Thoracic aorta (tissue), 2 donors: ENCODE measurements around the gene CRX. TPM values are rescaled to one million over a fixed set of nuclear protein-coding genes. Genes with fewer than 3 reads are reported as not detected.

ENCODE experiments used
- ATAC-seq: fragments of 150-250 bp; one replicate; pipeline ENCODE4 v1.8.0; 2017; ENCODE audit warnings: low read depth; ENCODE audit not compliant: insufficient number of reproducible peaks, low FRiP score
- DNase-seq: peaks from one replicate; pipeline ENCODE4 v3.0.0-alpha.2; 2020; ENCODE audit warnings: low spot score
- H3K27ac ChIP-seq, 2 donors: fragments of 200-600 bp; sonication (generic); 1 replicate in 1 of 2; 2 replicates in 1 of 2; pipeline ENCODE4 v1.5.1; 2016; ENCODE audit warnings: mild to moderate bottlenecking in 2 of 2, moderate library complexity in 2 of 2
- H3K27me3 ChIP-seq: fragments of 200-600 bp; sonication (generic); replicated peaks from 2 replicates; pipeline ENCODE4 v1.6.0; 2016; ENCODE audit warnings: mild to moderate bottlenecking; ENCODE audit not compliant: insufficient read depth
- H3K36me3 ChIP-seq: fragments of 200-600 bp; sonication (generic); one replicate; pipeline ENCODE4 v1.5.1; 2016
- H3K4me1 ChIP-seq, 2 donors: fragments of 200-600 bp; sonication (generic); 1 replicate in 1 of 2; 2 replicates in 1 of 2; pipeline versions ENCODE4 v1.5.1 to v1.6.0; 2016; ENCODE audit warnings: low read depth in 2 of 2, mild to moderate bottlenecking in 1 of 2; ENCODE audit not compliant: control insufficient read depth in 1 of 2
- H3K4me3 ChIP-seq: fragments of 200-600 bp; sonication (generic); 2 replicates; pipeline ENCODE4 v1.5.1; 2016; ENCODE audit warnings: mild to moderate bottlenecking
- H3K9me3 ChIP-seq: fragments of 200-600 bp; sonication (generic); 2 replicates; pipeline ENCODE4 v1.5.1; 2016
- CTCF ChIP-seq: fragments of 200-600 bp; sonication (generic); IDR thresholded peaks from one replicate; pipeline ENCODE4 v1.5.1; 2019; ENCODE audit warnings: antibody characterized with exemption
- total RNA-seq, 2 donors: library from RNA; depleted of rRNA; stranded (reverse); fragments of >200 nt; gene quantifications; one replicate each; pipeline versions ENCODE4 v1.1.0 to v1.2.3, GENCODE V29; 2016

CRX gene
- total RNA-seq, 2 donors from 2014 or later = not detected

DNA sequence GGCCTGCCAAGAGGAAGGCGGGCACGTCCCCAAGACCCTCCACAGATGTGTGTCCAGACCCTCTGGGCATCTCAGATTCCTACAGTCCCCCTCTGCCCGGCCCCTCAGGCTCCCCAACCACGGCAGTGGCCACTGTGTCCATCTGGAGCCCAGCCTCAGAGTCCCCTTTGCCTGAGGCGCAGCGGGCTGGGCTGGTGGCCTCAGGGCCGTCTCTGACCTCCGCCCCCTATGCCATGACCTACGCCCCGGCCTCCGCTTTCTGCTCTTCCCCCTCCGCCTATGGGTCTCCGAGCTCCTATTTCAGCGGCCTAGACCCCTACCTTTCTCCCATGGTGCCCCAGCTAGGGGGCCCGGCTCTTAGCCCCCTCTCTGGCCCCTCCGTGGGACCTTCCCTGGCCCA, 17.7 kb downstream of the CRX start:
- no peak for DNase-seq
- Histone ChIP-seq H3K9me3 (no peaks in the 10 kb centered on the region), H3K4me1 (no peaks in the 10 kb centered on the region), H3K4me3 (no peak overlapping the region), H3K27me3 (no peaks in the 10 kb centered on the region), H3K36me3 (no peaks in the 10 kb centered on the region), H3K27ac (no peak overlapping the region)
- ATAC-seq = no peak
- no peak for TF ChIP-seq CTCF

- Histone ChIP-seq H3K9me3 (no peaks in the 10 kb centered on the region), H3K36me3 (no peaks in the 10 kb centered on the region), H3K27ac (no peak overlapping the region), H3K4me1 (no peaks in the 10 kb centered on the region), H3K27me3 (no peaks in the 10 kb centered on the region), H3K4me3 (no peak overlapping the region)
- DNase-seq = no peak
- no peak for TF ChIP-seq CTCF
- ATAC-seq = no peak
Observed at GRCh38 chr19:47839913-47840312, 18.2 kb downstream of the CRX start.

DNA sequence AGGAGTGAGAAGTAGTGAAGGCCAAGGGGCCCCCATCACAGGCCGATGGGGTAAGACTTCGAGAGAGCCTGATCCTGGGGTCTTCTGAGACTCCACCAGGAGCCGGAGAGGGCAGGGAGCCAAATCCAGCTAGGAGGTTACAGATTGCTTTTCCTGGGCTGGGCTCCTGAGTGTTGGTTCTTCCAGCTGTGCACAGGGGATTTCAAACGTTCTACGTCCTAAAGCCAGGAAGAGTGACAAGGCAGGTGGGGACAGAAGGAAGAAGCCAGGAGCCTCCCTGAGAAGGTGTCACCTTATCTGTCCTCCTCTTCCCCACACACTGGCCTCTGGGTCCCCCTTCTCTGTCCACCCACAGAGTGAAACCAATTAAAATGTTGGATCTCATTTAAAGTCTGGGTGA, 21.2 kb downstream of the CRX start:
- ATAC-seq = no peak
- Histone ChIP-seq H3K27me3 (no peaks in the 10 kb centered on the region), H3K9me3 (no peaks in the 10 kb centered on the region)

DNA sequence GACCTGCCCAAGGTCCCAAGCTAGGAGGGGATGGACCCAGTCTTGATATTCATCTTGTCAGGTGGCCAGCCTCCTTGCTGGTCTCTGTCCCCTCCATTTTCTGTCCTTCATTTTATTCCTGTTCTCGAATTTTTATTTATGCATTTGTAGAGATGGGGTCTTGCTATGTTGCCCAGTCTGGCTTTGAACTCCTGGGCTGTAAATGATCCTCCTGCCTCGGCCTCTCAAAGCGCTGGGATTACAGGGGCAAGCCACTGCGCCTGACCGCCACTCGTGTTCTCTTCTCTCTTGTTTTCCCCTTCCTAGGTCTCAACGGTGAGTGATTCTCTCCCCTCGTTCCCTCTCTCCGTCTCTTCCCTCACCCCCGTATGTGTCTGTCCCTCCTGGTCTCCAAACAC, 26.7 kb downstream of the CRX start:
- Histone ChIP-seq H3K36me3 (no peaks in the 10 kb centered on the region), H3K27ac (no peak overlapping the region), H3K9me3 (no peaks in the 10 kb centered on the region), H3K4me1 (no peaks in the 10 kb centered on the region), H3K4me3 (no peak overlapping the region), H3K27me3 (no peaks in the 10 kb centered on the region)
- no peak for TF ChIP-seq CTCF
- ATAC-seq (no peak), DNase-seq (no peak)

More for the DNA sequence above, 21.2 kb downstream of the CRX start:
- H3K4me3 ChIP-seq = no peak overlapping the region
- H3K36me3 ChIP-seq = no peaks in the 10 kb centered on the region
- DNase-seq = no peak
- H3K4me1 ChIP-seq = no peaks in the 10 kb centered on the region
- no peak for TF ChIP-seq CTCF
- no peak overlapping the region for H3K27ac ChIP-seq

DNA sequence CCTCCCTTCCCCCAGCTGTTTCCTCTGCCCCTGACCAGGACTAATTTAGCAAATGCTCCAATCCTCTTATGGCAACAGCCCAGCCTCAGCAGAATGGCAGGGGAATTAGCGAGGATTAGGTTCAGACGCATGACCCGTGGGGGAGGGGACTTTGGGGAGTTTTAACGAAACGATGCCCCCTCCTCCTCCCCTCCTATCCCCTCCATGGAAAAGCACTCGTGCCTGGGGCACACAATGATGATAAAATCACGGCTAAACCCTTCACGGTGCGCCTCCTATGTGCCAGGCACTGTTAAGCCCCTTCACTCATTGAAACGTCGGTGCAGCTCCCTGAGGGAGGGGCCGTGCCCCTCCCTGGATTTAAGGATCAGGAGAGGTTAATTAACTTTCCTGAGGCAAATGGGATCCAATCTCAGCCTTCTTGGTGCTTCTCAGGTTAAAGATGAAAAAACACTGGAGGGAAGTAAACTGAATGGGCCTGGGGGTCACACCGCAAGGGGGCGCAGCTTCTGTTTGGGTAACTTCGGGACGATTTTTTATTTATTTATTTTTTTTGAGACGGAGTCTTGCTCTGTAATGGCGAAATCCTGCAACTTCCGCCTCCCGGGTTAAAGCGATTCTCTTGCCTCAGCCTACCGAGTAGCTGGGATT, 27.2 kb downstream of the CRX start:
- H3K27me3 ChIP-seq = no peaks in the 10 kb centered on the region
- no peaks in the 10 kb centered on the region for H3K9me3 ChIP-seq
- H3K4me3 ChIP-seq = no peak overlapping the region
- peak; percentile 19 for TF ChIP-seq CTCF
- ATAC-seq (no peak), DNase-seq (no peak)
- no peaks in the 10 kb centered on the region for H3K36me3 ChIP-seq
- H3K27ac ChIP-seq = no peak overlapping the region
- no peaks in the 10 kb centered on the region for H3K4me1 ChIP-seq
